ENCODE data around the gene HACD3.

HACD3 gene

DNA sequence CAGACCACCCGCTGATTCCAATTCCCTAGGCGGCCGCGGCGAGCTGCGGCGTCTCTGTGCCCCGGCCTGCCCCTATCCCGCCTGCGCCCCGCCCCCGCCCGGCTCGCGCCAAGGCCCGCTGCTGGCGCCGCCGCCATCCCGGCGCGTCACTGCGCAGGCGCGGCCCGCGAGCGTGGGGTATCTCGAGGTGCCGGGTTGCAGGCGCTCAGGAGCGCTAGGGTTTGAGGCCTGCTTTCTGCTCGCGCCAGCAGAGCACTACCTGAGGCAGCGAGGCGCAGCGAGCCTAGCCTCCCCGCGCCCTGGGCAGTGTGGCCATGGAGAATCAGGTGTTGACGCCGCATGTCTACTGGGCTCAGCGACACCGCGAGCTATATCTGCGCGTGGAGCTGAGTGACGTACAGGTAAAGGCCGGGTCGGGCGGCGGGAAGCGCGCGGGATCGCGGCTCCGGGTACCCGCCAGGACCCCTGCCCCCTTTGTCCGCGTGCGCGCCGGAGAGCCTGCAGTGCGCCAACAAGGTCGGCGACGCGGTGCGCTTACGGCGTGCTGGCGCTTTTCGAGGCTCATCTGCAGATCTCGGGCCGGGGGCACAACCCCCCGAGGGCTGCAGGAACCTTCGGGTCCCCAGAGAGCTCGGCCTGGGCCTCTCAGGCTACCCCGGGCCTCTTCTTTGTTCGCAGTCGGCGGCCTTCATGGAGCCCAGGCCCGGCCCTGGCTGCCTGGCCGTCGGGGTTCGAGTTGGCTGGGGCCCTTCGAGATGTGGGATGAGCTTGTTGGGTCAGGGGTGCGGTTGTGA lies at the start of gene HACD3:
TSS of gene HACD3 (plus strand) at position 146 of the 794 bp plus-strand sequence. CDS start at position 315, 169 bp downstream.
- in situ Hi-C loops (cut with MboI; ENCODE audit: low pct_unique_long_range_greater_than_20kb, low sequenced_read_pairs, unreplicated experiment) = no loop called here
- no peak for TF ChIP-seq CTCF (IDR thresholded peaks at IDR 0.05; ENCODE audit: extremely low read depth, insufficient read depth, missing control alignments)
- DNase-seq (ENCODE audit: low spot score) = peak; percentile 96

- in situ Hi-C loops (cut with MboI; ENCODE audit: low pct_unique_long_range_greater_than_20kb, low sequenced_read_pairs, unreplicated experiment) = no loop called here
- no peak for DNase-seq (ENCODE audit: low spot score)
- no peak for TF ChIP-seq CTCF (IDR thresholded peaks at IDR 0.05; ENCODE audit: extremely low read depth, insufficient read depth, missing control alignments)
Observed at GRCh38 chr15:65484876-65485275, 45.4 kb upstream of the HACD3 start.

- DNase-seq (ENCODE audit: low spot score) = no peak
- in situ Hi-C loops (cut with MboI; ENCODE audit: low pct_unique_long_range_greater_than_20kb, low sequenced_read_pairs, unreplicated experiment) = no loop called here
Observed at GRCh38 chr15:65494076-65494475, 36.2 kb upstream of the HACD3 start.

GRCh38 chr15:65509321-65509720 lies 20.9 kb upstream of the HACD3 start:
- TF ChIP-seq CTCF (IDR thresholded peaks at IDR 0.05; ENCODE audit: extremely low read depth, insufficient read depth, missing control alignments) = no peak
- no peak for DNase-seq (ENCODE audit: low spot score)
- in situ Hi-C loops (cut with MboI; ENCODE audit: low pct_unique_long_range_greater_than_20kb, low sequenced_read_pairs, unreplicated experiment) = no loop called here

More at GRCh38 chr15:65494076-65494475, 36.2 kb upstream of the HACD3 start:
- no peak for TF ChIP-seq CTCF (IDR thresholded peaks at IDR 0.05; ENCODE audit: extremely low read depth, insufficient read depth, missing control alignments)

DNA sequence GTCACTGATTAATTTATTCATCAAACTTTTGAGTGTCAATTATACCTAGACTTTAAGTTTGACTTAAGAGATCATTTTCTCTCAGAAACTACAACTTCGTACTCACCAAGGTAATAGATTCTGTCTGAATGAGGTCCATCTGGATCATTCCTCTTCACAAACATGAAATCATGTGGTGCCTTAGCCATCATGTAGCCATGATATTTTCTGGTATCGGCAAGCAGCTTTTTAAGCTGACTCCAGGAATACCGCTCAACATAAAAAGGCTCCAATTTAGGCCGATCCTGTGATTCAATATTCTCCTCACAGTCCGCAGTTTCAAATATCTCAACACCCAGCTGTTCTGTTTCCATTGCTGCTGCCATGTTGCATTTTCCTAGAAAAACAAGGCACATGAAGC lies 18.1 kb upstream of the HACD3 start:
- in situ Hi-C loops (cut with MboI; ENCODE audit: low pct_unique_long_range_greater_than_20kb, low sequenced_read_pairs, unreplicated experiment) = no loop called here

DNA sequence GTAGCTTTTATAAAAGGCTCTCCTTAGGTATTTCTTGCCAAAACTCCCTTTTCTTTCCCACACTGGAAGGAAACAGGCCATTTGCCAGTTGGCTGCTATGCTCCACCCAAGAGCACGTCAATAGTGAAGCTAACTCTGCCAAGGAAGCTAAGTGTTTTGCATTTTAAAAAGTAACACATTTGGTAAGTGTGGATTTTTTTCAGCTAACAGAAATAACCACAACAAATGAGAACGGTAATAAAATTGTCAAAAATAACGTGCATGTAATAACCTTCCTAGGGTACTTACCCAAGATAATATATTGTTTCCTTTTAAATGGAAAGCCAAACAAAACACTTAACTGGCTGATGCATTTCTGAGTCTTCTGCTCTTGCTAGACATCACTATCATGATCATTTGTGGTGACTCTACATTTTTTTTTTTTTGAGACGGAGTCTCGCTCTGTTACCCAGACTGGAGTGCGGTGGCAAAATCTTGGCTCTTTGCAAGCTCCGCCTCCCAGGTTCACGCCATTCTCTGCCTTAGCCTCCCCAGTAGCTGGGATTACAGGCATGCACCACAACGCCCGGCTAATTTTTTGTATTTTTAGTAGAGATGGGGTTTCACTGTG lies 17.4 kb upstream of the HACD3 start:
- in situ Hi-C loops (cut with MboI; ENCODE audit: low pct_unique_long_range_greater_than_20kb, low sequenced_read_pairs, unreplicated experiment) = no loop called here
- TF ChIP-seq CTCF (IDR thresholded peaks at IDR 0.05; ENCODE audit: extremely low read depth, insufficient read depth, missing control alignments) = no peak
- DNase-seq (ENCODE audit: low spot score) = no peak

More for the DNA sequence above, 18.1 kb upstream of the HACD3 start:
- TF ChIP-seq CTCF (IDR thresholded peaks at IDR 0.05; ENCODE audit: extremely low read depth, insufficient read depth, missing control alignments) = no peak
- DNase-seq (ENCODE audit: low spot score) = no peak
